ENCODE results near the gene ITFG2. TPM values are rescaled to one million over a fixed set of nuclear protein-coding genes. Genes with fewer than 3 reads are reported as not detected.

The ITFG2 gene
- 13.3 to 19.6 TPM (median 17.1 TPM) in 5 replicates for total RNA-seq (2022; extraction: Qiagen RNA extraction)

DNA sequence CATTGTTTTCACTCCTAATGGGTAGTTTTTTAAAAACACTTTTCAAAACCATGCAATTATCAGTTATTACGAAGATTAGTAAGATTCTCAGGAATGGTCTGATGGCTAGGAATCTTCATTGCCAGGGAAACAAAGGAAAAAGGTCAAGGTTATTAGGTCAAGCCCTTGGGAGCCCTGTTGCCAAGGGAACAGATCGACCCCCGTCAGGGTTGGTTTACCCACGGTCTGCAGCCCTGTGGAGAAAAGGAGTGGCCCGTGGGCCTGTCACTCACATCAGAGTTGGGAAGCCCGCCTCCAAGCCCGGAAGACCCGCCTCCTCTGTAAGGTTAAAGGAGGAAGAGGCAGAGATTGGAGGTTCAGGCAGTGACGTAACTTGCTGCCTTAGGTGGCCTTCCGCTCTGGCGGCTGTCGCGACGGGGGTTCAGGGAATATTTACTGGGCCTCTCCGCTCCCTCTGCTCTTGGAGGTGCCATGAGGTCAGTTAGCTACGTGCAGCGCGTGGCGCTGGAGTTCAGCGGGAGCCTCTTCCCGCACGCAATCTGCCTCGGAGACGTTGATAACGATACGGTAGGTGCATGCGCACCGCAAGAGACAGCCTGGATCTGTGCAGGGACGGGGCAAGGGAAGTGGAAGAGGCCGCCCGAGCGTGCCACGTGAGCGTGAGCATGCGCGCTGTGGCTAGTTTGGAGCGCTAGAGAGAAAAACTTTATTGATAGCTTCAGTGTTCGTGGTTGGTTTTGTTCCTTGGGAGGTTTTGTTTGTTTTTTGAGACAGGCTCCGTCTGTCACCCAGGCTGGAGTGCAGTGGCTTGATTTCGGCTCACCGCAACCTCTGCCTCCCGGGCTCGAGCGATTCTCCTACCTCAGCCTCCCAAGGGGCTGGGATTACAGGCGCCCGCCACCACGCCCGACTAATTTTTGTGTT is at the start of gene ITFG2:
Gene ITFG2, plus strand, starts transcription at position 379 of the 924 bp plus-strand sequence. Its CDS starts 93 bp downstream, at position 472.

DNA sequence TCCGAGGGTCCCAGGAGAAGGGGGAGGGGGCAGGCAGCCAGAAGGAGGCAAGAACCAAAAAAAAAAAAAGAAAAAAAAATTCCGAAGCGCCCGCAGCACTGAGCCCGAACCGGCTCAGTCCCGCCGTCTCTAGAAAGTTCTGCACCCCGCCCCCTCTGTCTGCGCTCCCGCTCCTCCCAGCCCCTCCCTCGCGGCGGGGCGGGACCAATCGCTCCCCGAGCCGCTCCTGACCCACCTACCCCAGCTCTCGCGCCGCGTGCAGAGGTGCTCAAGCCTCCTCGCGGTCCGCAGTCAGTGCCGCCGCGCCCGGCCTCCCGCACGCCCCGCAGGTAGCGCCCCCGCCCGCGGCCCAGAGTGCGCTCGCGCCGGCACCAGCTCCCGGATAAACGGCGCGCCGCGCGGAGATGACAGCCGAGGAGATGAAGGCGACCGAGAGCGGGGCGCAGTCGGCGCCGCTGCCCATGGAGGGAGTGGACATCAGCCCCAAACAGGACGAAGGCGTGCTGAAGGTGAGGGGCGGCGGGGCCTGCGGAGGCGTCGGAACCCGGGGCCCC is 17.7 kb upstream of the ITFG2 start, which contains the start of gene FKBP4:
Gene FKBP4, plus strand, starts transcription at position 235 of the 554 bp plus-strand sequence. Its CDS starts 170 bp downstream, at position 405.

DNA sequence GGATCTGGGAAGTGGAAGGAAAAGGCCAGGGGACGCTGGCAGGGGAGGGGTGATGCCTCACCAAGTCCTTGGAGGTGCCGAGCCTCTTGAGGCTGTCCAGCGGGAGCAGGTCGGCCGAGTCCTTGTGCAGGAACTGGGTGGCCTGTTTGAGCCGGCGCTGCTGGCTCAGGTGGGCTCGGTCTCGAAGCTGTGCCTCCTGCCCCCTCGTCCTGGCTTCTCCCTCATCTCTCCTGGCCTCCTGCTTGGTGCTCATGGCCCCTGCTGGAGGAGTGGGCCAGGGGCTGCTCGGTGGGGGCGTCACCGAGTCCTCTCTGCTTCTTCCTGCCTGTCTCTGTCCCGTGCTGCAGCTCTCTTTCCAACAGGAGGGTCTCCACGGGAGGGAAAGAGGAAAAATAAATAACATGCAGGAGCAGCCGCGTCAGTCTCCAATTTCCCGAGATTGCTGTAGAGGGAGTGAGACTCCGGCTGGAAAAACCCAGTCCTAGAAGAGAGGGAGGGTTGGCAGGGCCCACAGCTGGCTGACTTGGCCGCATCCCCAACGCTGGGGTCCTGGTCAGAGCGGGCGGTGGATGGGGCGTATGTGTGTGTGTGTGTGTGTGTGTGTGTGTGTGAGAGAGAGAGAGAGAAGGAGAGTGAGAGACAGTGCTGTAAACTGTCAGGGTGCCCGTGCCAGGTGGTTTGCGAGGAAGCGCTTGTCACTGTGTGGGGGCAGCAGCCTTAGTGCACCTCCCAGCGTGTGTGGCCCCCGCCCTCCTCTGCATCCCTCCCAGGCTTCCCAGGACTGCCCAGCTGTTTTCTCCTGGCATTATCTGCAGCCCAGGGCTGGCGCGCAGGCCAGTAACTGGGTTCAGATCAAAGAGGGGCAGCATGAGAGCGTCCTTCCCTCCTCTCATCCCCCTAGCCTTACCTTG is 22.4 kb downstream of the ITFG2 start, which contains the start of gene NRIP2:
Gene NRIP2, minus strand, starts transcription at position 455 of the 911 bp plus-strand sequence. Its CDS starts 52 bp downstream, at position 403.

DNA sequence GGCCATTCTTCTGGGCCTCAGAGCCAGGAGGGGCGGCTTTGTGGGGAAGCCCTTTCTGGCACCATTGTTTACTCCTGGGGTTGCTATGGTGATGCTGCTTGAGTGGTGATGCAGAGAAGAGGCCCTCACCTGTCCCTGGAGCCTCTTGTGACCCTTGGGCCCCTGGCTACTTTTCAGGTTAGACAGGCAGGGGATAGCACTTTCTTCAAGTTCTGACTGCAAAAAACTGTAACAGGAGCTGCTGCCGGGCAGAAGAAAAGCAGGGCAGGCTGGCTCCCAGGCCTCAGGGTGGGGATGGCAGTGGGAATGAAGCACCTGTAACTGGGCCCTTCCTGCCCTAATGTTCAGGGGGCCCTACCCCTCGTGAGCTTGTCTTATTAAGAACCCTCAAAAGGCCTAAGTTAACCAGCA is 44.6 kb downstream of the ITFG2 start, which contains the start of gene TEX52:
Gene TEX52, minus strand, starts transcription at position 19 of the 411 bp plus-strand sequence. Its CDS starts 13 bp downstream, at position 6.

Other genes with a start within 250 kb of the ITFG2 start
- 111 to 115 TPM (median 113 TPM) in 5 replicates for gene FKBP4, start 17.7 kb upstream of the ITFG2 start, total RNA-seq (2022; extraction: Qiagen RNA extraction)
- gene NRIP2, start 22.4 kb downstream of the ITFG2 start, total RNA-seq (2022; extraction: Qiagen RNA extraction) = not detected in 5 replicates
- gene TEX52, start 44.4 kb downstream of the ITFG2 start, total RNA-seq (2022; extraction: Qiagen RNA extraction) = not detected in 5 replicates
- 86.3 to 96.8 TPM (median 90.3 TPM) in 5 replicates for gene FOXM1, start 64.5 kb downstream of the ITFG2 start, total RNA-seq (2022; extraction: Qiagen RNA extraction)
- 42.2 to 51.4 TPM (median 45.9 TPM) in 5 replicates for gene RHNO1, start 64.6 kb downstream of the ITFG2 start, total RNA-seq (2022; extraction: Qiagen RNA extraction)
- gene TULP3, start 78.2 kb downstream of the ITFG2 start, total RNA-seq (2022; extraction: Qiagen RNA extraction) = 16.9 to 23.1 TPM (median 21.2 TPM) in 5 replicates
- 34.2 to 49.6 TPM (median 45.4 TPM) in 5 replicates for gene TEAD4, start 146.7 kb downstream of the ITFG2 start, total RNA-seq (2022; extraction: Qiagen RNA extraction)

All from A549 treated with CORT108297 at 1 μM for 4 hours (cell line).